ENCODE data around the gene ZNF532.

- TF ChIP-seq CTCF (IDR thresholded peaks at IDR 0.05; ENCODE audit: extremely low read depth in 1 of 2, insufficient read depth in 1 of 2, low read depth in 1 of 2, low read length in 2 of 2) (no peak), POLR2AphosphoS5 (IDR thresholded peaks at IDR 0.05; ENCODE audit: insufficient read depth, low read depth, low read length) (no peak), POLR2A (IDR thresholded peaks at IDR 0.05; ENCODE audit: low read depth, low read length) (no peak), MAX (IDR thresholded peaks at IDR 0.05; ENCODE audit: insufficient read depth, insufficient read length) (no peak)
Measured at GRCh38 chr18:58820251-58820650, 44.4 kb upstream of the ZNF532 start.
